ENCODE results near the gene NBAS.

- TF ChIP-seq EP300 (IDR thresholded peaks at IDR 0.05; ENCODE audit: borderline replicate concordance in 1 of 2, low read depth in 1 of 2, low read length in 1 of 2) (no peak), PBX3 (IDR thresholded peaks at IDR 0.05) (no peak), POLR2AphosphoS5 (IDR thresholded peaks at IDR 0.05; ENCODE audit: low read depth, low read length) (no peak), YY1 (IDR thresholded peaks at IDR 0.05; ENCODE audit: low read depth) (no peak), TEAD4 (IDR thresholded peaks at IDR 0.05; ENCODE audit: borderline replicate concordance, insufficient read depth) (no peak), SMC3 (IDR thresholded peaks at IDR 0.05; ENCODE audit: low read depth, low read length) (no peak), CHD2 (IDR thresholded peaks at IDR 0.05; ENCODE audit: low read length, partially characterized antibody) (no peak)
- TF ChIP-seq, protein P1, sequence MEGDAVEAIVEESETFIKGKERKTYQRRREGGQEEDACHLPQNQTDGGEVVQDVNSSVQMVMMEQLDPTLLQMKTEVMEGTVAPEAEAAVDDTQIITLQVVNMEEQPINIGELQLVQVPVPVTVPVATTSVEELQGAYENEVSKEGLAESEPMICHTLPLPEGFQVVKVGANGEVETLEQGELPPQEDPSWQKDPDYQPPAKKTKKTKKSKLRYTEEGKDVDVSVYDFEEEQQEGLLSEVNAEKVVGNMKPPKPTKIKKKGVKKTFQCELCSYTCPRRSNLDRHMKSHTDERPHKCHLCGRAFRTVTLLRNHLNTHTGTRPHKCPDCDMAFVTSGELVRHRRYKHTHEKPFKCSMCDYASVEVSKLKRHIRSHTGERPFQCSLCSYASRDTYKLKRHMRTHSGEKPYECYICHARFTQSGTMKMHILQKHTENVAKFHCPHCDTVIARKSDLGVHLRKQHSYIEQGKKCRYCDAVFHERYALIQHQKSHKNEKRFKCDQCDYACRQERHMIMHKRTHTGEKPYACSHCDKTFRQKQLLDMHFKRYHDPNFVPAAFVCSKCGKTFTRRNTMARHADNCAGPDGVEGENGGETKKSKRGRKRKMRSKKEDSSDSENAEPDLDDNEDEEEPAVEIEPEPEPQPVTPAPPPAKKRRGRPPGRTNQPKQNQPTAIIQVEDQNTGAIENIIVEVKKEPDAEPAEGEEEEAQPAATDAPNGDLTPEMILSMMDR (IDR thresholded peaks at IDR 0.05) = no peak
These were observed 133.1 kb downstream of the NBAS start for GRCh38 chr2:15427987-15428386.

Data from SK-N-SH (cell line).